NCI-H128 (cell line): ENCODE results near the gene ALDH1B1.

Experiments
- DNase-seq: peaks from one replicate; lab custom pipeline; 2025; ENCODE audit not compliant: unreplicated experiment; lab: John Stamatoyannopoulos, UW

The ALDH1B1 gene

DNA sequence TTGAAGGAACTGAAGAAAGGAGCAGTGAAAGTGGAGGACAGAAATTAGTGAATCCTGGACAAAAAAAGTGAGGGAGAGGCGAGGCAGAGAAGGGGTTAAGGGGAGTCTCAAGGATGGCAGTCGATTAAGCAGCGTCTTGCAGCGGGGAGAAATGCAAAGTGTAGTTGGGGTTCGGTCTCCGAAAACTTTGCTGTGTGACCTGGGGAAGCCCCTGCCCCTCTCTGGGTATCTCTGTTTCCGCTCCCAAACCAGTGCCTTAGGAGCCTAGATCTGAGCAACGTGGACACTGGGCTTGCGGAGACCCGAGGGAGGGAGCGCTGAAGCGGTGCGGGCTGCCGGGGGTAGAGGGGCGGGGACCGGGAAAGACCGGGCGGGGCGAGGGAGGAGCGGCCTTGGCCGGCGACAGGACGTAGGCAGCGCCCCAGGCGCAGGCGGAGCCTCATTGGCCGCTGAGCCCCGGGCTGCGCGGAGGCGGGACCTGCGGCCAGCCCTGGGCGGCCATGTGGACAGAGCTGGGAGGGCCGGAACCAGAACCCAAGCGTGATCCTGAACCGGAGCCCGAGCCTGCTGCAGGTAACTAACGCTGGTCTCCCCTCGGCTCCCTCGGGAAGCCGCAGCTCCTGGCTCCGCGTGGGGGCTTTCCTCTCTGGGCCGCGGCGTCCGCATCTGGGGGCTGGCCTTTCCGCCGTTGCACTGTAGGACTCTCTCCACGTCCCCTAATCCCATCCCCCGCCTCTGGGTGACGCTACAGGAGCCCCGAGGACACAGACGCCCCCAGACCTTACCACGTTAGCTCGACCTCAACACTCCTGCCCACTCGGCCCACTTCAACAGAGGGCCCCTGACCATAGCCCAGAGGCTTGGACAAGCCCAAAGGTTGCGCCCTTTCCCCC is at the start of gene ALDH1B1:
Gene ALDH1B1 (plus strand): TSS at position 468 of the 893 bp plus-strand sequence. CDS start 3,047 bp downstream, outside the sequence.
- DNase-seq: peak; percentile 31

DNA sequence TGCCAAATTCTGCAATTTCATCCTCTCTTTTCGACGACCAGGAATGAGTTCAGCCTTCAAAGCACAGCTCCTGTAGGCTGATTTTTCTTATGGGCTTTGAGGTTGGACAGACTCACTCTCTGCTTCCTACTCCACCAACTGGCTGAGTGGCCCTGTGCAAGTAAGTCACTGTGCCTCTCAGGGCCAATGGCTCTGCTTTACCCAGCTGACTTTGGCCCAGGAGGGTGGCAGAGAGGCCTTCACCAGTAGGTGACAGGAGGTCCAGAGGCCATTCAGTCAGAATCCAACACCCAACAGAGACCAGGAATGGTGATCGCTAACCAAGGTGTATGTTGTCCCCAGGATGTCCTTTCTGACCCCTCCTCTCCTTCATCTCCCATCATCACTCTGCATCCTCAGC is 49.5 kb upstream of the ALDH1B1 start:
- no peak for DNase-seq

DNA sequence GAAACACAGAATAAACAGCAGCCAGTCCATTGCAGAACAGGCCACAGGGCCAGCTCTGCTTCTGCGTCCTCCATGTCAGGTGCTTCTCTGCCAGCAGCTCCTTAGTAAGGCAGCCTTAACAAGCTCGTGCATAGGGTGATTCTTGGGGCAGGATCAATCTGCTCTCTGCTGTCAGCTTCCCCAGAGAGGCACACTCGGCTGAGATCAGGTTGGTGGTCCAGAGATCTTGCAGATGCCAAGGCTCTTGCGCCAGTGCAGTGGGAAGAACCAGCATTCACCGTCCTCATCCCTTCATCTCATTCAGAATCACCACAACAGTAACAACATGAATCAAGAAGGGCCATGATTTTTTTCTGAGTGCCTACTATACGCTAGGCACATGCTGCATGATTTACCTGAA is 49.0 kb upstream of the ALDH1B1 start:
- DNase-seq: no peak

DNA sequence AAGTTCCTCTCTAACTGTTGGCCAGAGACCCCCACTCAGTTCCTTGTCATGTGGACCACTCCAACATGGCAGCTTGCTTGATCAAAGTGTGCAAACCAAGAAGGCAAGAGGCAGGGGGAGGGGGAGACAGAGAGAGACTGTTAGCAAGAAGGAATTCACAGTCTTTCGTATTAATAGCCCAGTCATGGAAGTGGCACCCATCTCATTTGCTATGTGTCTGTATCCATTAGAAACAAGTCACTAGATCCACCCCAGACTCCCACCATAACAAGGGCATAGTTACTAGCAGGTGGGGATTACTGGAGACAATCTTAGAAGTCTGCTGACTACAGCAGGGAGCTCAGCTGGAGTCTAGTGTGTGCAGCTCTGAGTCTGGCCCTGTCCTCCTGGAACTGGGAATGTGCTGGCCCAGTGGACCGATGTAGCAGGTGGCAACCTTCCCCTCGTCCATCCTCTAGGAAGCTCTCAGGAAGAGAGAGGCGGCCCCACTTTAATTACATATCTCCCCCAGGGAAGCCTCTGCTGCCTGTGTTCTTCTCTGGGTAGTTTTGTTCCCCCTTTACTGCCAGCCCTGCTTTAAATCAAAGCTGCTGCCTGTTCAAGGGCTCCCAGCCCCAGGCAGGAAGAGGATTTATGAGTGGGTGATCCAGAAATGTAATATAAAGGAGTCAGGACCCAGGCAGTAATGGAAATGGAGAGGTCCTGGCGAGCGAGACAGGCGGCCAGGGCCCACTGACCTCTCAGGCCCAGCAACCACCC is 47.8 kb upstream of the ALDH1B1 start:
- no peak for DNase-seq

DNA sequence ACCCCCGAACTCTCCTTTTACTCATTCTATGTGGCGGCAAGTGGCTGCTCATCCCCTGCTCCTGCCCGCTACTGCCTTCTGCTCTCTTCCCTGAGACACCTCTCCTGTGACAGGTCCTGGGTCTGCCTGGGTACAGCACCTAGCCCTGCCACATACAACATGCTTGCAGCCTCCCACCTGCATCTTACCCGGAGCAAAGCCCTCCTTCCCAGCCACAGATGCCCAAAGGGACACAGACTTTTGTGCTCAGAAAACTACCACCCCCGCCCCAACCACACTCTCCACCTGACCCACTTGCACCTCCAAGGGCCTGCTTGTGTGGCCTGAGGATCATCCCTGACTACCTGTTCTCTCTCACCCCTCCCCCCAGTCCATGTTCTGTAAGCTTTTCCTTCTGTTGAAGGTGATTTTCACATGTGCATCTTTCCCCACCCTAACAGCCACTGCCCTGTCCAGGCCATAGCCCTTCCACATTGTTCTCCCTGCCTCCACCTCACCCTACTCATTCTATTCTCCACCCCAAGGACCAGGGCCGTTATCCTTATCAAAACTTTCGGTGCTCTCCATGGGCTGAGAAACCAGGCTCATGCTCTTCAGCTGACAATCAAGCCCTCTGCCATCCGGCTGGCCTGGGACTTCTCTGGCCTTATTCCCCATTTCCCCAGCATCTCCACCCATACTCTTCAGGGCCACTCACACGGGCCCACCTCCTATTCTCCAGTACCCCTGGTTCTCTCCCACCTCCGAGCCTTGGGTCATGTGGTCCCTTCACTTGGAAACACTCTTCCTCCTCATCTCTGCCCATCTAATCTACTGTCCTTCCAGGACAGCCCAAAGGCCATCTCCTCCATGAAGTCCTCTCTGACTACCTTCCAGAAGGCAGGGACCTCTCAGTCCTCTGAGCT is 46.4 kb upstream of the ALDH1B1 start:
- DNase-seq: no peak

DNA sequence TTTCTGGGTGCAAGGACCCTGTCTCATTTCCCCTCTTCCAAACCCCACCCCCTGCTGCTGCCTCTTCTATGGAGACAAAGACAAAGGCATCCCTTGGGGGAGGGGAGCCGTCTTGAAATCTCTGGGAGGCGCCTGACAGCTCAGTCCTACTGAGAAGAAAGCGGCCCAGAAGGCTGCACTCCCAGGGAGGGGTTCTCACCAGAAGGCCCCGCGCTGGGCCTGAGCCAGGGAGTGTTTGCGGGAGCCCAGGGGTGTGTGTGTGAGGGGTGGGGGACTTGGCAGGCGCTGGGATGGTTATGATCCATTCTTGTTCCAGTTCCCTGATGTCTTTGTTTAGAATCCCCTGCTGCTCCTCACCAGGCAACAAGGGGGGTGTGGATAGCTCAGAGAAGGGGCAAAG is 45.7 kb upstream of the ALDH1B1 start:
- DNase-seq: no peak

DNA sequence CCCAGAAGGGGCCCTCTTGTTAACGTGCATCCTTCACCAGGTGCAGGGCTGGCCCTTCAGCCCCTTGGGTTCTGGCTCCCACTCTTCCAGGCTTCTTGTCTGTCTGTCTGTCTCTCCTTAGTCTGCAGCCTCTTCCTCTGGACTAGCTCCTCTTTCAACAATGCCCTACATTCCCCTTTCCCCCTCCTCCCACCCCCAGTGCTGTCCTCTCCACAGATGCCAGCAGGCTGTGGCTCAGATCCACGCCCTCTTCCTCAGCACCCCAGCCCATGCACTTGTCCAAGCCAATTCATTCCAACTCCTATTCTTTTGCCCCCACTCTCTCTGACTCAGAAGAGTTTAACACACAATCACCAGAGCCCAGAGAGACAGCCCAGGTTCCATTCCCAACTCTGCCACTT is 45.2 kb upstream of the ALDH1B1 start:
- no peak for DNase-seq

DNA sequence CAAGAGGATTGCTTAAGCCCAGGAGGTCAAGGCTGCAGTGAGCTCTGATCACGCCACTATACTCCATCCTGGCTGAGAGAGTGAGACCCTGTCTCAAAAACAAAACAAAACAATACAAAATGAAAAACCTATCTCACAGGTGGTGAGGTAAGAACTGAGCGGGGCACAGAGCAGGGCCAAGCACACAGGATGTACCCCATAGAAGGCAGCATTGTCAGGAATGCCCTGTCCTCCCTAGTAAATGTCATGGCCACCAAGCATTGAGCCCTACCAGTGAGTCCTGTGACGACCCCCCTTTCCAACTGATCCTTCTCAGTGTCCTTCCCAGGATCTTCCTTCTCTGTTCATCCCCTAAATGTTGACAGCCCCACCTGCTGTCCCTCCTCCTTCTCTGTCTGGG is 44.6 kb upstream of the ALDH1B1 start:
- DNase-seq: no peak

DNA sequence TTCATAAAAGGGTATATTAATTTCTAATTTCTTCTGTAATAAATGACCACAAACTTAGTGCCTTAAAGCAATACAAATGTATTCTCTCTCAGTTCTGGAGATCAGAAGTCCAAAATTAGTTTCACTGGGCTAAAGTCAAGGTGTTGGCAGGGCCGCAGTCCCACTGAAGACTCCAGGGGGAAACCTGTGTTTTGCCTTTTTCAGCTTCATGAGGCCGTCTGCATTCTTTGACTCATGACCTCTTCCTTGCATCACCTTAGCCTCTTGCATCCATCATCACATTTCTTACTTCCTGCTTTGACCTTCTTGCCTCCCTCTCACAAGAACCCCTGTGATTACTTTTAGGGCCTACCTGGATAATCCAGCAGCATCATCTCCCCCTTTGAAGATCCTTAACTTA is 42.0 kb upstream of the ALDH1B1 start:
- DNase-seq: no peak

DNA sequence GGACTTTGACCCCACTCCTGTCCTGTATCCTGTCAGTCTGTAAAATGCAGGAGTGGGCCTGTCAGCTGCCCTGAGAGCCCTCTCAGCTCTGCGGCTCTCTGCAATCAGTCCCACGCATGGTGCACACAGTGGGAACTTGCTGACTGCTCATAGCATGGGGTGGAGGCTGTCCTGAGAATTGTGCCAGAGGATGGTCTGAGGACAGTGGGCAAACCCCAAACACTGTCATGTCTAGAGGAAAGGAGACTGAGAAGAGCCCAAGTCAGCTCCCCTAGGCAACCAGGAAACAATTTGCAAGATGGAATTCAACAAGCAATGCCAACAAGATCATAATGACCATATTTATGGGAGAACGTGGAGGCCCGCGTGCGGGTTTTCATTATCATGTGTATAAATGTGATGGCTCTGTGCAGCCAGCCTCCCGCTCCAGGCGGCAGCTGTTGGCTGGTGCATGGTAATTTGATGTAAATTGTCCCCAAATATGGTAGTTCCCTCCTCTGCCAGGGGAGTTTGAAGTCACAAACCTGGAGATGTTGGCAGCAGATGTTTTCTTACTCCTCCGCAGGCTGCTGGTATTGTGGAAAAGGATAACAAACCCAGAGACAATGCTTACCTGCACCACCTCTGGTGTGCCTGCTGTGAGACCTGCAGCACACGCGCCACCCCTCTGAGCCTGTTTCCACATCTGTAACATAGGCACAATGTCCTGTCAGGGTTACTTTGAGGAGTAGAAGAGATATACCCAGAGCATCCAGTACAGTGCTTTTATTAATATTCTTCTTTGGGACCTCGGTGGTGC is 39.8 kb upstream of the ALDH1B1 start:
- DNase-seq: no peak

DNA sequence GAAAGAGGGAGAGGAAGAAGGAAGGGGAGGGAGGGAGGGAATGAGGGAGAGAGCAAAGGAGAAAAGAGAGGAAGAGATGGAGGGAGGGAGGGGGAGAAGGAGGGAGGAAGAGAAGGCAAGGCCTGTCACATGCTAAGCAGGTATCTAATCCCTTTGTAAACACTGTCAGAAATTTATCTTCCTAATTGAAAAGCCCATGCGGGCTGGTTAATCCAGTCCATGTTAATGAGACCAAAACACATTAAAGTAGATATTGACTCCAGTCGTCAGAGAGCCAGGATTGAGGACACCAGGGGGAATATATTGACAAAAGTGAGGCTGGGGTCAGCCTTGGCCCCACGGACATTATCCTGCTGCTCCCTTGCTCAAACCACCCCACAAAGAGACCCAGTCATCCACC is 37.4 kb upstream of the ALDH1B1 start:
- no peak for DNase-seq

DNA sequence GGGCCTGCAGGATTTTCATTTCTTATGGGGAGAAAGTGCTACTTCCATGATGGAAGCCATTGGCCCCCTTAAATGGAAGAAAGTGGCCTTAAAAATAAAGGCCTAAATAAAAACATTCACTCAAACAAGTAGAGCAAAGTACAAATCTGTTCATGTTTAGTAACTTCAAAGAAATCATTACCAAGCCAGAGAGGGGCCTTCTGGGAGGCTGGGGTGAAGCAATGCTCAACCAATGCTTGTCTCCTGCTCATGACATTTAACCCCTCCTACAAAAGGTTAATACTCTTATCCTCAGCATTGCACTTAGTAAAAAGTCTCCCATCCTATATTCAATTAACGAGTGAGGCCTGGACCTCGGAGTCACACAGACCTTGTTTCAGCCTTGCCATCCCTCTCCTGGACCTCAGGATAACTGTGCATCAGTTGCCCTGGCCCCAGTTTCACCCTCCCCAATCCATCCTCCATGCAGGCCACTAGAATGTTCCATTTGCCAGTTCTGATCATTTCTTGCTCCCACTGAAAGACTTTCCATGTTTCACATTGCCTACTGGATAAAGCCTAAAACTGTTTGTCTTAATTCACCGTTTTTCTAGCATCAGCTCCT is 36.9 kb upstream of the ALDH1B1 start:
- no peak for DNase-seq

DNA sequence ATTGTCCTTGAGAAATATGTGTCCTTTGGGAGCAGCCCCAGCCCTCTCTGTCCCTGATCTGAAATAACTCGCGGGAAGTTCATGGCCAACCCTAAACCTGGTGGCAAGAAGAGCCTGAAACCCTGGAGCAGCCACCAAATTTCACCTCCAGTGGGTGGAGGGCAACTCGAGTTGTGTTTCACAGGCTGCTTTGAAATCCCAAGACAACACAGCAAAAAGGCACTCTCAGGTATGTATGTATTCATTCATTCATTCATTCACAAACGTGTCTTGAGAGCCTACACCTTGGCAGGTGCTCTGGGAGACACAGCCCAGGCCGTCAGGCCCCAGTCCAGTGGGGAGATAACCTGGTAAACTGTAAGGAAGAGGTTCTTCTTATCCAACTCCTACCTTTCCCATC is 35.7 kb upstream of the ALDH1B1 start:
- no peak for DNase-seq

DNA sequence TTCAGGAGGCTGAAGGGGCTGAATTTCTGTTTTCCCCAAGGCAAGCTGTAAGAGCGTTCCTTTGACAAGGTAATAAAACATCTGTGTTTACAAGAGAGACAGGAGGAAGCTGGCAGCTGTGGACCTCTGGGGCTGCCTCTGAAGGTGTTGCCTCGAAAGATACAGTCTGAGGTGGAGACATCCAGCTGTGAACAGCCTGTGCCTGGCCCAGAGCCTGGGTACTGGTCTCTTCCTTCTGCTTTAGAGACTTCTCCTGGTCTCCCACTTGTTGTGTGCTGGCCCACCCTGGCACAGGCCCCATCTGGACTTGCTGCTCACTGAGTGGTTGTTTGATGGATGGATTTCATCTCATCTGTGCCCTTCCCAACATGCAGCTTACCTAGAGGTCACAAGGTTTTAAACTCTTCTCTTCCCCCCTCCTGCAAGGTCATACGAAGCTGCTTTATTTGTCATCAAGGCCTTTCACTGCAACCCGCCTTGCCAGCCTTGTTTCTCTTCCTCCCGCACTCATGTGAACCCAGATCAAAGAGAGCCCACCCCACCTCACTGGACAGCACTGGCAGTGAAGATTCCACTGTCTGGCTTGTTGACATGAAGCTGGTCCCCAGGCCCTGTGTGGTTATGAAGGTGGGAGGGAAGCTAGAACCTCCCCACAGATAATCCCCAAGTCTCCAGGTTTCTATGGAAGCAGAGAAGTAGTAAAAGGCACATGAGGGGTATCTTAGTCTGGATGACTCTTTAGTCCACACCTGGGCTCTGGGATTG is 35.0 kb upstream of the ALDH1B1 start:
- no peak for DNase-seq

DNA sequence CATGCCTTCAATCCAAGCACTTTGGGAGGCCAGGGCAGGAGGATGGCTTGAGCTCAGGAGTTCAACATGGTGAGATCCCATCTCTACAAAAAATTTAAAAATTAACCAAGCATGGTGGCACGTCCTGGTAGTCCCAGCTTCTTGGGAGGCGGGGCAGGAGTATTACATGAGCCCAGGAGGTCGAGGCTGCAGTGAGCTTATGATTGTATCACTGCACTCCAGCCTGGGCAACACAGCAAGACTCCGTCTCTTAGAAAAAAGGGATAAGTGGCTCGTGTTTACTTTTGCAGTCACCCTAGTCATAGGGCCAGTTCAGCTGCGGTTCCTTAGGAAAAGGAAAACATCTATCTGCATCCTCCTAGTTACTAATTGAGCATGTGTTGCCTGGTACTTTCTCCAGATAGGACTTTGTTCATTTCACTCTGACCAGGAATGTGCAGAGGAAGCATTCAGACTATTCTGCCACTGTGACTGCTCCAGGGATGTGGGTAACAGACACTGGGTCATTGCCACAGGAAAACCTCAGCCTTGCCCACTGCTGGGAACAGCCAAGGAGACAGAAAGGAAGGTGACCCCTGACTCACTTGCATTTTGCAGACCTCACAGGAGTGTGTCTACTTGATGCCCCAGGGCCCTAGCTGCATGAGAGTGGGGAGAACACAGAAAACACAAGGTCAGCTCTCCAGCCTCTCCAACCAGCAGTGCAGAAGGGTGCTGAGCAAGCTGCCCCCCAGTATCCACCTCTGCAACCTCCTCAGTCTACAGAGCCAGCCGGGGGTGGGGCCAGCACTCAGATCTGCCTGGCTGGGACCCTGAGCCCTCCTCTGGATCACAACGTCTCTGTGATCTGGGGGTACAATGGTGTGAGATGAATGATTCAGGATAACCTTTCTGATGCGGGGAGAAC is 33.9 kb upstream of the ALDH1B1 start:
- DNase-seq: no peak

DNA sequence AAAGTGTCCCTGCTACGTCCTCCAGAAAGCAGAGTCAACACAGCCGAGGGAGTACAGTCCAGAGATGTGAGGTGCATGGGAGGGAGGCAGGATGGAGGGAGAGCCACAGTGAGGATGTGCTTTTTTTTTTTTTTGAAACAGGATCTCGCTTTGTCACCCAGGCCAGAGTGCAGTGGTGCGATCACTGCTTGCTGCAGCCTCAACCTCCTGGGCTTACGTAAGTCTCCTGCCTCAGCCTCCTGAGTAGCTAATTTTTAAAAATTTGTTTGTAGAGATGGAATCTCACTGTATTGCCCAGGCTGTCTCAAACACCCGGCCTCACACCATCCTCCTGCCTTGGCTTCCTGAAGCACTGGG is 33.2 kb upstream of the ALDH1B1 start:
- no peak for DNase-seq

DNA sequence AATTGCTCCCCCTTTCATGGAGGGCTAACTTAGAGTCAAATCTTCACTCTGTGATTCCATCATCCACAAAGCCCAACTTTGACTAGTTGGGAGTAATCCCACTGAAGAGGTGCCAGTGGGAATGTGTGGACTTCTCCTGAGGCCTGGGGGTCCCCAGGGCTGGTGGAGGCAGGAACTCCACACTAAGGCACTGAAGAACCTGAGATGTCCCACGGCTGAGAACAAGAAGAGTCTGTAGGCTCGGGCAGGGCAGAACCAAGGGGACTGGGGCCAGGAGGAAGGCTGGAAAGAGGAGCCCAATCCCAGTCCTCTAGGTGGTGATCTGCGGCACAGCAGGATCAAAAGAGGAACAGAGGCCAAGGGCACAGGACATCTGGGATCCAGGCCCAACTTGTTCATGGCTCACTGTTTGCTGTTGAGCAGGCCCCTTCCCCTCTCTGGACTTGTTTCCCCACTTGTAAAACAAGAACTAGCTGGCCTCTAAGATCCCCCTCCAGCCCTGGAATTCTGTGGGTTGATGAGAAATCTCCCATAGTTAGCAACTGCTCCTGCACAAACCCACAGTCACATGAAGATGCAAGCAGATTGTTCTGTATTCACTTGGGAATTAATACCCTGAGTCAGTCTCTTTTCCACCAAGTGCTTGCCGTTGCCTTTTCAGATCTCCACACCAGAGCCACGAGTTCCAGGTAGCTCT is 32.7 kb upstream of the ALDH1B1 start:
- DNase-seq: no peak
